Pancreas (tissue), 10 donors: ENCODE data around the gene FGFR2. TPM values are rescaled to one million over a fixed set of nuclear protein-coding genes. Genes with fewer than 3 reads are reported as not detected.

ENCODE experiments used
- ATAC-seq, 4 donors: fragments of 200-7000 bp; cut with Tn5 transposase; one replicate each; pipeline versions ENCODE4 v1.8.0 to v1.9.1; 2020; ENCODE audit warnings: mild to moderate bottlenecking in 4 of 4, moderate library complexity in 4 of 4
- DNase-seq, 6 donors: peaks; one replicate each; pipeline ENCODE4 v3.0.0-alpha.2; 2020
- FAIRE-seq: peaks from 2 replicates; lab custom pipeline; 2012; peaks lifted over from hg19 to GRCh38; lab: Jason Lieb, UNC
- H3K27ac ChIP-seq, 4 donors: fragments of 200-600 bp; sonication (generic); 1 replicate in 3 of 4; 2 replicates in 1 of 4; pipeline versions ENCODE4 v1.5.0 to v1.8.0; 2020
- H3K27me3 ChIP-seq, 4 donors: fragments of 200-600 bp; one replicate each; pipeline ENCODE4 v1.8.0; 2021
- H3K36me3 ChIP-seq, 3 donors: fragments of 200-600 bp; sonication (generic) in 1 of 3; one replicate each; pipeline versions ENCODE4 v1.5.0 to v1.8.0; 2020 to 2021
- H3K4me1 ChIP-seq, 3 donors: fragments of 200-600 bp; one replicate each; pipeline ENCODE4 v1.8.0; 2021
- H3K4me3 ChIP-seq, 4 donors: fragments of 200-600 bp; sonication (generic) in 2 of 4; one replicate each; pipeline versions ENCODE4 v1.5.0 to v1.8.0; 2020 to 2021
- H3K9me3 ChIP-seq, 4 donors: fragments of 200-600 bp; one replicate each; pipeline ENCODE4 v1.8.0; 2021
- WGBS, 2 donors: extraction: QIAGEN DNeasy Blood & Tissue Kit; methylation state at CpG; one replicate each; pipeline ENCODE4 v1.1.7; 2013; 5-methylcytosine and 5-hydroxymethylcytosine counted together
- intact Hi-C, 3 donors: fragments of 100-400 bp; cut with DNase I; formaldehyde crosslinking; loops; one replicate each; pipeline versions ENCODE4 v1.11.1 to v1.14.2; 2022
- polyA plus RNA-seq, 2 donors: library from polyadenylated mRNA; stranded (reverse); fragments of 200-250 nt; gene quantifications; one replicate each; pipeline ENCODE4 v1.2.3, GENCODE V29; 2013
- total RNA-seq, 6 donors: library from RNA; stranded (reverse); fragmentation: NEBNext Ultra II Directional in 4 of 6; extraction: Animal tissue kit (Norgen Biotek cat#: 25700) in 4 of 6; gene quantifications; one replicate each; pipeline versions ENCODE4 v1.2.1 to v1.2.4, GENCODE V29; 2021 to 2023
- TF ChIP-seq, protein P1 (sequence below), 4 donors: fragments of 200-600 bp; sonication (generic) in 3 of 4; IDR thresholded peaks; one replicate each; pipeline versions ENCODE4 v1.5.0 to v1.8.0; 2021; ENCODE audit warnings: antibody characterized with exemption in 4 of 4
- donor health status: healthy with polysubstance abuse.
- donor health status: DM: no; HTN: no; CAD: no; lungs with moderate emphysema.
- donor health status: DM: no; HTN: no; CAD: no.
- donor health status: control.
- donor health status: control.
- donor health status: Bipolar disorder and iron deficiency.
- donor health status: DM: yes; HTN: yes; CAD: no.
- donor health status: DM: no; HTN: no; CAD: no.
- donor health status: DM: no; HTN: no; CAD: no.
- donor health status: DM: yes; HTN: yes; CAD: no.

Gene FGFR2
- total and polyA plus RNA-seq, 8 donors = 23.8 to 64.0 (median 31.4) TPM

DNA sequence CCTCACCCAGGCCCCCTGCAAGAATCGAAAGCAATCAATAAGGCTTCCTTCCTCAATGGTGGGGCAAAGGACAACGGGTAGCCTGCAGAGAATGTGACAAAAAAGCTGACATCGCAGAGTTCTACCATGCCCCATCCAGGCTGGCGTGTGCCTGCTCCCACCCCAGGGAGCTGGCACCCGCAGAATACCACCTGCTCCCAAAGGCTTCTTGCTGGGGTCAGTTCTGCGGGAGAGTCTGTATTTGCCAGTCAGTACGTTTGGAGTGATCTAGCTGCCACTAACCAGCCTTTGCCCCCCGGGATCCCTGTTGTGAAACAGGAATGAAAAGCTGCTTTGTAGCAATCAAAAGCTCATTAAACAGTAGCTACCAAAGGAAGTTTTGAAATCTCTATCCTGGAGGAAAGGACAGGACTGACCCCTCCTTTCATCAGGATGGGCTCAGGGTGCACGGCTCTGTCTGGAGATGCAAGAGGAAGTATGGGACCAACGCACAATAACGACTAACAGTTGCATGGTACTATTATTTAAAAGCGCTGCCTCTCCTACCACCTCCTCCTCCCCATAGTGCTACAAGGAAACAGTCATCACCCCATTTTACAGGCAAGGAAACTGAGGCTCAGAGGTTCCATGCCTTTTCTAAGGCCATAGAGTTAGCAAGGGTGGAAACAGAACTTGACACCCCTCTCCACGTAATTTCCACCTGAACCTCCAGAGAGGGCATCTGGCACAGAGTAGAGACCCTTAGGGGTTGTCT, 67.0 kb downstream of the FGFR2 start:
- no peak for FAIRE-seq
- H3K4me3 ChIP-seq = no peak overlapping the region
- H3K27me3 ChIP-seq = no peaks in the 10 kb centered on the region
- DNase-seq = peak in 1 of 6 donors; percentile 25
- H3K27ac ChIP-seq = peak overlapping the region; percentile 35 to 59 (median 48)
- no peaks in the 10 kb centered on the region for H3K9me3 ChIP-seq
- peak; percentile 55 to 73 (median 62) for ATAC-seq
- intact Hi-C loops = no loop called here
- H3K4me1 ChIP-seq = peaks cover 0 to 7% (median 0%) of the 10 kb centered on the region in 3 donors
- TF ChIP-seq, protein P1, sequence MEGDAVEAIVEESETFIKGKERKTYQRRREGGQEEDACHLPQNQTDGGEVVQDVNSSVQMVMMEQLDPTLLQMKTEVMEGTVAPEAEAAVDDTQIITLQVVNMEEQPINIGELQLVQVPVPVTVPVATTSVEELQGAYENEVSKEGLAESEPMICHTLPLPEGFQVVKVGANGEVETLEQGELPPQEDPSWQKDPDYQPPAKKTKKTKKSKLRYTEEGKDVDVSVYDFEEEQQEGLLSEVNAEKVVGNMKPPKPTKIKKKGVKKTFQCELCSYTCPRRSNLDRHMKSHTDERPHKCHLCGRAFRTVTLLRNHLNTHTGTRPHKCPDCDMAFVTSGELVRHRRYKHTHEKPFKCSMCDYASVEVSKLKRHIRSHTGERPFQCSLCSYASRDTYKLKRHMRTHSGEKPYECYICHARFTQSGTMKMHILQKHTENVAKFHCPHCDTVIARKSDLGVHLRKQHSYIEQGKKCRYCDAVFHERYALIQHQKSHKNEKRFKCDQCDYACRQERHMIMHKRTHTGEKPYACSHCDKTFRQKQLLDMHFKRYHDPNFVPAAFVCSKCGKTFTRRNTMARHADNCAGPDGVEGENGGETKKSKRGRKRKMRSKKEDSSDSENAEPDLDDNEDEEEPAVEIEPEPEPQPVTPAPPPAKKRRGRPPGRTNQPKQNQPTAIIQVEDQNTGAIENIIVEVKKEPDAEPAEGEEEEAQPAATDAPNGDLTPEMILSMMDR (IDR thresholded peaks at IDR 0.05) = no peak
- H3K36me3 ChIP-seq = no peaks in the 10 kb centered on the region
- 34 to 39% methylated on average over 13 of the region's 13 CpGs for WGBS, 2 donors

DNA sequence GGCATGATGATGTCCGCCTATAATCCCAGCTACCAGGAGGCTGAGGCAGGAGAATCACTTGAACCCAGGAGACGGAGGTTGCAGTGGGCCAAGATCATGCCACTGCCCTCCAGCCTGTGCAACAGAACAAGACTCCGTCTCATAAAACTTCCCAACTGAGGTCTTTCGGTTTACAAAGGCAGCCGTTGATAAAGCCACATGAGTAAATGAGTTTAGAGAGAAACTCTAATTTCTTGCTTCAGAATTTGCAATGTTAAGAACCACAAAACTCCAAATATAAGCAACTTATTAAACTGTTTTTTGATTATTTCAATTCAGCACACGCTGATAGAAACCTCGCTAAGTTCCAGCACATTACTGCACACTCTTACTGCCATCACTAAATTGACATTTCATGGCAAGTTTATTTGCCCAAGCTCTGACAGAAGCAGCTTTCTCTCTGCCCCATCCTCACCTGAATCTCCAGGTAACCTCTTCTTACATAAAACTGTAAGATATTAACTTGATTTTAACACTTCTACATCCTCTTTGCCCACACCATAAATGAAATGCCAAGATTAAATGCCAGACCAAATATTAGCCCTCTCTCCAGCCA, 67.7 kb downstream of the FGFR2 start:
- no peak for FAIRE-seq
- H3K27ac ChIP-seq = peak overlapping the region in 2 of 4 donors; percentile 41 to 47

DNA sequence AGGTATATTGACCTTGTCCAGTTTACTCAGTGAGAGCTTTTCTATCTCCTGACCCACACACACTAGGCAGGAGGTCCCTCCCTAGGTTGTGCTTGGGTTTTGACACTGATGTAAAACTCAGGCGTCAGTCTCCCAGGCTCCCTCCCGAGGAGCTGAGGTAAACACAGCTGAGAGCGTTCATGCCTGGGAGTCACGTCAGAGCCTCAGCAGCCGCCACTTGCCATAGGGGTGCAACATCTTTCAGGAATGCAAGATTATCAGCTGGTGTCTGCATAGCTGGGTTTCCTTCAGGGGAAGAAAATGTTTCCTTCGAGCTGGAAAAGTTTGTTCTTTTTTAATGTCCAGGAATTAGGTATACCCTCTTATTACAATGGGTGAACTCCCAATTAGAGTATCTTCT, 70.6 kb downstream of the FGFR2 start:
- Histone ChIP-seq H3K4me3 (no peak overlapping the region), H3K9me3 (no peaks in the 10 kb centered on the region), H3K4me1 (peaks cover 0 to 16% (median 7%) of the 10 kb centered on the region in 3 donors), H3K27me3 (no peaks in the 10 kb centered on the region), H3K36me3 (no peaks in the 10 kb centered on the region), H3K27ac (no peak overlapping the region)
- TF ChIP-seq, protein P1 (IDR thresholded peaks at IDR 0.05) = no peak
- DNase-seq (no peak), FAIRE-seq (no peak), ATAC-seq (no peak)
- 45% methylated on average over 6 of the region's 6 CpGs for WGBS, 2 donors
- intact Hi-C loops = no loop called here

More for the DNA sequence above, 67.7 kb downstream of the FGFR2 start:
- no peaks in the 10 kb centered on the region for H3K9me3 ChIP-seq
- 52 to 53% methylated on average over 7 of the region's 7 CpGs for WGBS, 2 donors
- H3K36me3 ChIP-seq = no peaks in the 10 kb centered on the region
- DNase-seq (no peak), ATAC-seq (peak in 3 of 4 donors; percentile 21 to 28 (median 23))
- H3K4me3 ChIP-seq = no peak overlapping the region
- intact Hi-C loops = no loop called here
- TF ChIP-seq, protein P1 (IDR thresholded peaks at IDR 0.05) = no peak
- peaks cover 0 to 7% (median 0%) of the 10 kb centered on the region in 3 donors for H3K4me1 ChIP-seq
- no peaks in the 10 kb centered on the region for H3K27me3 ChIP-seq

DNA sequence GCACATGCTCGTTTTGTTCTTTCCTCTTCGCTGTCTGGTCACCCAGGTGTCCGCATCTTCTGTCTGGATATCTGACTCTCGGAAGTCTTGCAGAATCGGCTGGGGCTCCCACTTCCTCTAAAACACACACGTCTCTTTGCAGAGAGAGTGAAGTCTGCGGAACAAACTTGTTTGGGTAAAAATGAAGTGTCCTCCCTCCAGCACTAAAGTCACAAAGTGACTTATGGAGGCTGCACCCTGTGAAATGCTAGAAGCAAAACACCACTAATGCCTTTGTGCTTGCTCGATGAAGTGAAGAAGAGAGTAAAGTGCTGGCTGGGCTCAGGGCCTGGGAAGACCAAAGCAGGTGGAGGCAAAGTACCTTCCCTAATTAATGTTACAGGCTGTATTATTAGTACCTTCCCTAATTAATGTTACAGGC, 71.4 kb downstream of the FGFR2 start:
- Histone ChIP-seq H3K4me1 (peaks cover 0 to 16% (median 2%) of the 10 kb centered on the region in 3 donors), H3K36me3 (no peaks in the 10 kb centered on the region), H3K4me3 (no peak overlapping the region), H3K27me3 (no peaks in the 10 kb centered on the region), H3K27ac (no peak overlapping the region), H3K9me3 (no peaks in the 10 kb centered on the region)
- intact Hi-C loops = no loop called here
- TF ChIP-seq, protein P1 (IDR thresholded peaks at IDR 0.05) = no peak
- WGBS, 2 donors = 69 to 78% methylated on average over 8 of the region's 8 CpGs
- DNase-seq = no peak
- FAIRE-seq = no peak
- no peak for ATAC-seq
